Panc1 (cell line): Measurements from ENCODE around the gene ZNF239.

Source experiments
- POLR2AphosphoS5 ChIP-seq: IDR thresholded peaks from 2 replicates; pipeline ENCODE4 v1.6.1; 2012; ENCODE audit warnings: mild to moderate bottlenecking, low read depth, low read length, moderate library complexity
- TF ChIP-seq, protein P1 (sequence below): fragments of 450-650 bp; IDR thresholded peaks from 2 replicates; pipeline ENCODE4 v1.5.1; 2017; ENCODE audit warnings: mild to moderate bottlenecking

DNA sequence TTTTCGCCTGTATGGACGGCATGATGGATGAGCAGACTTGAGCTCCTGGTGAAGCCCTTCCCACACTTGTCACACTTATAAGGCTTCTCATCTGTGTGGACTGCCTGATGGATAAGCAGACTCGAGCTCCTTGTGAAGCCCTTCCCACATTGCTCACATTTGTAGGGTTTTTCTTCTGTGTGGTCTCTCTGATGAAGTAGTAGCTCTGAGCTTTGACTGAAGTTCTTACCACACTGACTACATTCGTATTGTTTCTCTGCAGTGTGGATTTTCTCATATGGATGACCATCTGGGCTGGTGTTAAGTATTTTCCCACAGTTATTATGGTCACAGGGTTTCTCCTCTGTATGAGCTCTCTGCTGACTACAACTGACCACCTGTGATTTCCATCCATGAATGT, 17.2 kb downstream of the ZNF239 start:
- TF ChIP-seq POLR2AphosphoS5 = no peak
- TF ChIP-seq, protein P1, sequence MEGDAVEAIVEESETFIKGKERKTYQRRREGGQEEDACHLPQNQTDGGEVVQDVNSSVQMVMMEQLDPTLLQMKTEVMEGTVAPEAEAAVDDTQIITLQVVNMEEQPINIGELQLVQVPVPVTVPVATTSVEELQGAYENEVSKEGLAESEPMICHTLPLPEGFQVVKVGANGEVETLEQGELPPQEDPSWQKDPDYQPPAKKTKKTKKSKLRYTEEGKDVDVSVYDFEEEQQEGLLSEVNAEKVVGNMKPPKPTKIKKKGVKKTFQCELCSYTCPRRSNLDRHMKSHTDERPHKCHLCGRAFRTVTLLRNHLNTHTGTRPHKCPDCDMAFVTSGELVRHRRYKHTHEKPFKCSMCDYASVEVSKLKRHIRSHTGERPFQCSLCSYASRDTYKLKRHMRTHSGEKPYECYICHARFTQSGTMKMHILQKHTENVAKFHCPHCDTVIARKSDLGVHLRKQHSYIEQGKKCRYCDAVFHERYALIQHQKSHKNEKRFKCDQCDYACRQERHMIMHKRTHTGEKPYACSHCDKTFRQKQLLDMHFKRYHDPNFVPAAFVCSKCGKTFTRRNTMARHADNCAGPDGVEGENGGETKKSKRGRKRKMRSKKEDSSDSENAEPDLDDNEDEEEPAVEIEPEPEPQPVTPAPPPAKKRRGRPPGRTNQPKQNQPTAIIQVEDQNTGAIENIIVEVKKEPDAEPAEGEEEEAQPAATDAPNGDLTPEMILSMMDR = no peak
